Measurements from ENCODE around the gene RPS6KA2.

RPS6KA2 gene

DNA sequence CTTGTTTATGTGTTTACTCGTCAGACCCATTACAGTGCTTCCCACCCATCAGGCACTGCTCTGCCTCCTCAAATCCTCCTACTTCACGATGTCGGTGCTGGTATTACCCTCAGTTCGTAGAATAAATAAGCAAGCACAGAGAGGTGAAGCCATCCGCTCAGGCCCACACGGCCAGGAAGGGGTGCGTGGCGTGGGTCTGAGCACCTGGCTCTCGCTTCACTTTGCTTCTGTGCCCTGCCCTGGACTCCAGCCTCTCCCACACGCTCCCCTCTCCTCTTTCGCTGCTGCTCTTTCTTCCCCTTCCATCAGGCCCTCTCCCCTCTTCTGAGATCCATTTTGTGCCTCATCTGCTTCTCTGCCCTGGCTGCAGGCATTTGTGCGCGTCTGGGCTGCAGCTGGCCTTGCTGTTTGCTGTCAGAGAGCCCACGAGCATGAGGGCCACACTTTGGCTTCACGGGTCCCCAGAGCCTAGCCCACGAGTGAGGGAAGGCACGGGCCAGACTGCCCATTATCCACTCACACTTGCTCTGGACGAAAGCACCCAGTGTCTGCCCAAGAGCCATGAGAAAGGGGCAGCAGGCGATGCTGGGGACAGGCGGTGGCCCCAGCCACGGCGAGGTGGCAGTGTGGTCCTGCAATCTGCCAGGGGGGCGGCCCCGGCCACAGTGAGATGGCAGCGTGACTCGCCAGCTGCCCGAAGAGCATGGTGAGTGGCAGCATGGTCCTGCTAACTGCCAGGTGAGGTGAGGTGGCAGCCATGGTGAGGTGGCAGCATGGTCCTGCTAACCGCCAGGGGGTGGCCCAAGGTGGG lies 148.1 kb downstream of the RPS6KA2 start:
- Histone ChIP-seq H3K27me3 (ENCODE audit: control insufficient read depth in 1 of 2, insufficient read depth in 2 of 2, low read length in 2 of 2) (no peaks in the 10 kb centered on the region), H3K9ac (ENCODE audit: low read depth in 1 of 2, low read length in 2 of 2) (no peak overlapping the region), H3K36me3 (ENCODE audit: control insufficient read depth in 1 of 2, insufficient read depth in 2 of 2, low read length in 2 of 2) (no peaks in the 10 kb centered on the region), H3K4me1 (ENCODE audit: control insufficient read depth in 1 of 2, insufficient read depth in 2 of 2, low read length in 2 of 2) (no peaks in the 10 kb centered on the region), H3K9me3 (ENCODE audit: control insufficient read depth in 1 of 2, low read length in 2 of 2) (no peaks in the 10 kb centered on the region), H3K4me3 (ENCODE audit: low read depth in 1 of 2, low read length in 2 of 2) (no peak overlapping the region), H3K27ac (ENCODE audit: low read depth, low read length) (no peak overlapping the region)

DNA sequence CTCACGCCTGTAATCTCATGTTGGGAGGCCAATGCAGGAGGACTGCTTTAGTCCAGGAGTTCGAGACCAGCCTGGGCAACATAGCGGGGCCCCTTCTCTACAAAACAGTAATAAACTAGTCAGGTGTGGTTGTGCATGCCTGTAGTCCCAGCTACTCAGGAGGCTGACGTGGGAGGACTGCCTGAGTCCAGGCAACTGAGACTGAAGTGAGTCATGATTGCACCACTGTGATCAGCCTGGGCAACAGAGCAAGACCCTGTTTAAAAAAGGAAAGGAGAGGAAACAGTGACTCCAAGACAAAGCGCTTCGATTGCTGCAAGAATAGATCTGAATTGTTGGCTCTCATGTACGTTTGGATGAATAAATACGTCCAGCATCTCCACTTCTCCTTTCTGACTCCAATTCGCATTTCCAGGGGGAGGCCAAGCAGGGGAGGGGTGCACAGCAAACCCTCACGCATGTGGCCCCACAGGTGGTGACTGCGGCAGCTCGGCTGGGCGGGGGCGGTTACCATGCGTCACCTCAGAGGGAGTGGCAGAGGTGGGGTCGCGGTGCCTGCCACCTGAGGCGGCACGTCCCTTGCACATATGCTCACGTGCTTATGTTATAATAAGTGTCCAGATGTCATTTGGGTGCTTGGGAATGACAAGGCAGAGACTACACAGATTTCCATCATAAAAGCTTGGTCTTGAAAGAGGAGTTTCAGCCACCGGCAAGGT lies 149.2 kb downstream of the RPS6KA2 start:
- Histone ChIP-seq H3K36me3 (ENCODE audit: control insufficient read depth in 1 of 2, insufficient read depth in 2 of 2, low read length in 2 of 2) (no peaks in the 10 kb centered on the region), H3K9ac (ENCODE audit: low read depth in 1 of 2, low read length in 2 of 2) (no peak overlapping the region), H3K4me3 (ENCODE audit: low read depth in 1 of 2, low read length in 2 of 2) (no peak overlapping the region), H3K27me3 (ENCODE audit: control insufficient read depth in 1 of 2, insufficient read depth in 2 of 2, low read length in 2 of 2) (no peaks in the 10 kb centered on the region), H3K9me3 (ENCODE audit: control insufficient read depth in 1 of 2, low read length in 2 of 2) (no peaks in the 10 kb centered on the region), H3K27ac (ENCODE audit: low read depth, low read length) (no peak overlapping the region), H3K4me1 (ENCODE audit: control insufficient read depth in 1 of 2, insufficient read depth in 2 of 2, low read length in 2 of 2) (no peaks in the 10 kb centered on the region)

DNA sequence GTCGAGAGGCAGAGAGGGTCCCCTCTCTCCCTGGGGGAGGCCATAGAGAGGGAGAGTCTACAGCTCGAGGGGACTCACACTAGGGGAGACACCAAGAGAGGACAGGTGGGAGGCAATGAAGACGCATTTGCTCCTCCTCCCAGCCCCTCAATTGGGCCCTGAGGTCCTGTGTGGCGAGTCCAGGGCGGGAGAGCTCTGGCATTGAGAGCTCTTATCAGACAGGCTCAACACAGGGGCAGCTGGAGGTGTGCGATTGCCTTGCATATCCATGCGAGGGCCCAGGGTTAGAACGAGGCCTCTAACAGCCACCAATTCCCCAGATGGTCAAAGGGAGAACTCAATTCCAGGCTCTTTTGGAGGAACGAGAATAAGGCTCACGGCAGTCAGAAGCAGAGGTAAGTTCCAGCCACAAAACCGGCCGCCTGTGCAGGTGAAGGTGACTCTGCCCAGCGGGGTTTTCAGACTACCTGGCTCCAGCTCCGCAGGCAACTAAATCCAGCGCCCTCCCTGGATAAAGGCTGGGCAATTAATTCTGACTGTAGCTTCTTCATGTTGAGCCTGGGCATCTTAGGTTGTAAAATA lies 150.3 kb downstream of the RPS6KA2 start:
- no peak overlapping the region for H3K9ac ChIP-seq (ENCODE audit: low read depth in 1 of 2, low read length in 2 of 2)
- no peaks in the 10 kb centered on the region for H3K4me1 ChIP-seq (ENCODE audit: control insufficient read depth in 1 of 2, insufficient read depth in 2 of 2, low read length in 2 of 2)
- H3K4me3 ChIP-seq (ENCODE audit: low read depth in 1 of 2, low read length in 2 of 2), result no peak overlapping the region
- no peak overlapping the region for H3K27ac ChIP-seq (ENCODE audit: low read depth, low read length)
- H3K27me3 ChIP-seq (ENCODE audit: control insufficient read depth in 1 of 2, insufficient read depth in 2 of 2, low read length in 2 of 2), result no peaks in the 10 kb centered on the region
- no peaks in the 10 kb centered on the region for H3K36me3 ChIP-seq (ENCODE audit: control insufficient read depth in 1 of 2, insufficient read depth in 2 of 2, low read length in 2 of 2)
- no peaks in the 10 kb centered on the region for H3K9me3 ChIP-seq (ENCODE audit: control insufficient read depth in 1 of 2, low read length in 2 of 2)

DNA sequence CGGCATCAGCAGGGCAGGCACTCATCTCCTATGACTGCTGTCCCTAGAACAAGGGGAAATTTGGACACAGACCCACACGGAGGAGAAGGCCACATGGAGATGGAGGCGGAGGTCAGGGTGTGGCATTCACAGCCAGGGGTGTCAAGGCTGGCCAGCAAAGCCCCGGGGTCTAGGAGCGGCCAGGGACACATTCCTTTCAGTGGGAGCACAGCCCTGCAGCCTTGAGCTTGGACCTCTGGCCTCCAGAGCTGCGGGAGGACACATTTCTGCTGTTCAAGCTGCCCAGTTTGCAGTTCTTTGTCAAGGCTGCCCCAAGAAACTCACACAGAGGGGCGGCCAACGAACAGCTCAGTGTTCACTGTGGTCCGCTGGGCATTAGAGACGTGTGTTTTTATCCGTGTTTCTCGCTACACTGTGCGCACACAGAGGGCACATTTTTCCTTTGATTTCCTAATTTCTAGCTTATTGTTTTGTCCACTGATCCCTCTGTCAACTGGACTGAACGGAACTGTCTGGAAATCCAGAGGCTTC lies 150.9 kb downstream of the RPS6KA2 start:
- H3K36me3 ChIP-seq (ENCODE audit: control insufficient read depth in 1 of 2, insufficient read depth in 2 of 2, low read length in 2 of 2), result no peaks in the 10 kb centered on the region
- no peak overlapping the region for H3K27ac ChIP-seq (ENCODE audit: low read depth, low read length)

DNA sequence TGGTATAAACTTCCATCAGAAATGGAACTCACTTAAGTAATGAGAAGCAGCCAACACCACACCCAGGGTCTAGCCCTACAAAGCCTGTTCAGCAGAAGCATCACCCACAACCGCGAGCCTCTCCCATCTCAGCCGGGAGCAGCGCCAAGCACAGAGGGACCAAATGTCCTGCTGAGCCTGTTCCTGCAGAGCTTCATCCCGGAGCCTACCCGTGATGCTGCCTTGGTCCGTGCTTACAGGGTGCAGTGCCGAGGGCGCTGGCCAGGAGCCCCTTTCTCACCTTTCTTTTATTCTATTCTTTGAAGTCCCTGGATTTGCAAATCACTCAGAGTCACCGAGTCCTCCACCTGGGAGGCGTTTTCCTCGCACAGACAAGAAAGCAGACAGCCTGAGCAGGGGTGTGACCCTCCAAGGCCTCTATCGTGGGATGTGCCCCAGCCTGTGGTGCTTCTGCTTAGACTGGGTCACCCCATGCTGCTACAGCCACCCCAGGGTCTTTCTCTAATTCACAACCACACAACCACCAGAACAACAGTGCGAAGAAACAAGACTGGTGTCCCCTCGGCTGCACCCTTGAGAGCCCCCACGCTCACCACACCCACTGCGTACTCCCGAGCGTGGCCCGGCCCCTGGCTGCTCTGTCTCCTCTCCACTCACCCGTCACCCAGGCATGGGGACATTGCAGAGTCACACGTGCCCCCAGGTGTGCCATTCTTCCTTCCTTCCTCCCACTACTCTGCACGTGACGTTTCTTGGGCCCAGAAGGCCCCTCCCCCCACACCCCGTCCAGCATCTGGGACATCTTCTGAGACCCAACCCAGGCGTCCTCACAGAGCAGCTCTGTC lies 152.1 kb downstream of the RPS6KA2 start:
- no peaks in the 10 kb centered on the region for H3K9me3 ChIP-seq (ENCODE audit: control insufficient read depth in 1 of 2, low read length in 2 of 2)
- H3K27ac ChIP-seq (ENCODE audit: low read depth, low read length), result no peak overlapping the region
- H3K27me3 ChIP-seq (ENCODE audit: control insufficient read depth in 1 of 2, insufficient read depth in 2 of 2, low read length in 2 of 2), result no peaks in the 10 kb centered on the region
- no peaks in the 10 kb centered on the region for H3K4me1 ChIP-seq (ENCODE audit: control insufficient read depth in 1 of 2, insufficient read depth in 2 of 2, low read length in 2 of 2)
- no peaks in the 10 kb centered on the region for H3K36me3 ChIP-seq (ENCODE audit: control insufficient read depth in 1 of 2, insufficient read depth in 2 of 2, low read length in 2 of 2)
- H3K9ac ChIP-seq (ENCODE audit: low read depth in 1 of 2, low read length in 2 of 2), result no peak overlapping the region
- no peak overlapping the region for H3K4me3 ChIP-seq (ENCODE audit: low read depth in 1 of 2, low read length in 2 of 2)

More for the DNA sequence above, 150.9 kb downstream of the RPS6KA2 start:
- no peak overlapping the region for H3K9ac ChIP-seq (ENCODE audit: low read depth in 1 of 2, low read length in 2 of 2)
- H3K4me3 ChIP-seq (ENCODE audit: low read depth in 1 of 2, low read length in 2 of 2), result no peak overlapping the region
- no peaks in the 10 kb centered on the region for H3K27me3 ChIP-seq (ENCODE audit: control insufficient read depth in 1 of 2, insufficient read depth in 2 of 2, low read length in 2 of 2)
- no peaks in the 10 kb centered on the region for H3K9me3 ChIP-seq (ENCODE audit: control insufficient read depth in 1 of 2, low read length in 2 of 2)
- H3K4me1 ChIP-seq (ENCODE audit: control insufficient read depth in 1 of 2, insufficient read depth in 2 of 2, low read length in 2 of 2), result no peaks in the 10 kb centered on the region

DNA sequence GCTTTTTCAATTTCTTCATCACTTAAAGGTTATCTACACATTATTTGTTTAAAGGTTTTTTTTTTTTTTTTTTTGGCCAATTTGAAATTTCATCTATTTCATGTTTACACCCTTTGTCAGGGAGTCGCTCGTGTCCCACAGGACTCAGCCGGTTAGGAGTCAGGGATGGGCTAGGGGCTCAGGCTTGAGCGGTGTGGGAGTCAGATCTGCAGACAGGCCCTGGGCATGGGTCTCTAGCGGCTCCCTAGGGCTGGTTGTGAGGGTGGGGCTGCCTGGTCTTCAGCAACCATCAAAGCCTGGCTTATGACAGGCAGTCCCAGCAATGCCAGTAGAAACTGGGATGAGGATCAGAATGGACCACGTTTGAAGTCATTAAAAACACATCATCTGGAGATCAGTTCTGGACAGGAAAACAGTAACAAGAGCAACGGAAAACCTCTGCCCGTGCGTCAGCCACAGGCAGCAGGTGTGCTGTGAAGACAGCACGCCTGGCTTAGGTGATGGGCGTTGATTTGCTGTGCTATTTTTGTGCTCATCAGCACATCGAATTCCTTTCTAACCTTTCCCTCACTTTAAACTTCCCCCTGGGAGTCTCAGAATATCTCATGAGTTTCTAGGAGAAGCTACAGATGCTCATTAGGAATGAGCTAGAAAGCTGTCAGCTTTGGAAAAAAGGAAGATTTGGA lies 153.0 kb downstream of the RPS6KA2 start:
- Histone ChIP-seq H3K9ac (ENCODE audit: low read depth in 1 of 2, low read length in 2 of 2) (no peak overlapping the region), H3K27me3 (ENCODE audit: control insufficient read depth in 1 of 2, insufficient read depth in 2 of 2, low read length in 2 of 2) (no peaks in the 10 kb centered on the region), H3K4me1 (ENCODE audit: control insufficient read depth in 1 of 2, insufficient read depth in 2 of 2, low read length in 2 of 2) (no peaks in the 10 kb centered on the region), H3K27ac (ENCODE audit: low read depth, low read length) (no peak overlapping the region), H3K36me3 (ENCODE audit: control insufficient read depth in 1 of 2, insufficient read depth in 2 of 2, low read length in 2 of 2) (peaks cover 0 to 3% of the 10 kb centered on the region in 2 donors), H3K9me3 (ENCODE audit: control insufficient read depth in 1 of 2, low read length in 2 of 2) (no peaks in the 10 kb centered on the region), H3K4me3 (ENCODE audit: low read depth in 1 of 2, low read length in 2 of 2) (no peak overlapping the region)

DNA sequence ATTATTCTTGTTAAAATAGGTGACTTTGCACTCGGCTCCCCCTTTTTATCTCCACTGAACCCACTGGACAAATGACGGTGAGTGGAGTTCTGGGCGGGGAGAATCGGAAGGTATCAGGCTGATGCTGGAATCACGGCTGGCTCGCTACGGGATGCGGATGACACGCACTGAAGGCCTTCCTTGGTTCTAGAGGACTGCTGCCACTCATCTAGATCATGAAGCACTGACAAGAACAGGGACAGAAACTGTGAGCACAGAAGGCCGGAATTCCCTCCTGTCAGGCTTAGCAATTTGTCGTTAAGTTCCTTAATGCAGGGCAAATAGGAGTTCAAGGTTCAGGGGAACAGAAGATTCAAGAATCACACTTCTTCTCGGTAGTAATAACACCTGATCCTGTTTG lies 154.4 kb downstream of the RPS6KA2 start:
- H3K27me3 ChIP-seq (ENCODE audit: control insufficient read depth in 1 of 2, insufficient read depth in 2 of 2, low read length in 2 of 2), result no peaks in the 10 kb centered on the region
- H3K9ac ChIP-seq (ENCODE audit: low read depth in 1 of 2, low read length in 2 of 2), result no peak overlapping the region
- H3K27ac ChIP-seq (ENCODE audit: low read depth, low read length), result no peak overlapping the region
- H3K9me3 ChIP-seq (ENCODE audit: control insufficient read depth in 1 of 2, low read length in 2 of 2), result no peaks in the 10 kb centered on the region
- H3K4me3 ChIP-seq (ENCODE audit: low read depth in 1 of 2, low read length in 2 of 2), result no peak overlapping the region
- peaks cover 0 to 5% of the 10 kb centered on the region in 2 donors for H3K36me3 ChIP-seq (ENCODE audit: control insufficient read depth in 1 of 2, insufficient read depth in 2 of 2, low read length in 2 of 2)
- H3K4me1 ChIP-seq (ENCODE audit: control insufficient read depth in 1 of 2, insufficient read depth in 2 of 2, low read length in 2 of 2), result no peaks in the 10 kb centered on the region

DNA sequence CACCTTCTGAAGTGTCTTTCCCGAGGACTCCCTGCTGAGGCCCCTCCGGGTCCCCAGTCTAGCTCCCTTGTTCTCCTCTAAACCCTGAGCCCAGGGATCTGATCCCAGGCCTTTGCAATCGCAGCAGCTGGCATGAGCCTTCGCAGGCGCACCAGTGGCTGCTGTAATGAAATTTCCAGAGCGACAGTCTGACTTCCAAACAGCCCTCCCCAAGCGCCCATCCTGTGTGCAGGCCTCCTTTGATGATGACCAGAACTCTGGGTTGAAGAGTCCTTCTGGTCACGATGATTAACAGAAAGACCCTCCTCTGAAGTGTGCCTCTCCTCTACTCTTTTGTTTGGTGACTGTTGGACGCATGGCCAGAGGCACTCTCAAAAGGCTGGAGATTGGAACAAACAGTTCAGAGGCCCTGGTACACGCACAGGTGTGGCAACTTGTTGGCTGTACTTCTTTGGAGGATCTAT lies 155.2 kb downstream of the RPS6KA2 start:
- no peaks in the 10 kb centered on the region for H3K4me1 ChIP-seq (ENCODE audit: control insufficient read depth in 1 of 2, insufficient read depth in 2 of 2, low read length in 2 of 2)
- no peak overlapping the region for H3K27ac ChIP-seq (ENCODE audit: low read depth, low read length)
- peaks cover 0 to 7% of the 10 kb centered on the region in 2 donors for H3K36me3 ChIP-seq (ENCODE audit: control insufficient read depth in 1 of 2, insufficient read depth in 2 of 2, low read length in 2 of 2)
- H3K4me3 ChIP-seq (ENCODE audit: low read depth in 1 of 2, low read length in 2 of 2), result no peak overlapping the region
- H3K27me3 ChIP-seq (ENCODE audit: control insufficient read depth in 1 of 2, insufficient read depth in 2 of 2, low read length in 2 of 2), result no peaks in the 10 kb centered on the region
- H3K9me3 ChIP-seq (ENCODE audit: control insufficient read depth in 1 of 2, low read length in 2 of 2), result no peaks in the 10 kb centered on the region
- H3K9ac ChIP-seq (ENCODE audit: low read depth in 1 of 2, low read length in 2 of 2), result no peak overlapping the region

DNA sequence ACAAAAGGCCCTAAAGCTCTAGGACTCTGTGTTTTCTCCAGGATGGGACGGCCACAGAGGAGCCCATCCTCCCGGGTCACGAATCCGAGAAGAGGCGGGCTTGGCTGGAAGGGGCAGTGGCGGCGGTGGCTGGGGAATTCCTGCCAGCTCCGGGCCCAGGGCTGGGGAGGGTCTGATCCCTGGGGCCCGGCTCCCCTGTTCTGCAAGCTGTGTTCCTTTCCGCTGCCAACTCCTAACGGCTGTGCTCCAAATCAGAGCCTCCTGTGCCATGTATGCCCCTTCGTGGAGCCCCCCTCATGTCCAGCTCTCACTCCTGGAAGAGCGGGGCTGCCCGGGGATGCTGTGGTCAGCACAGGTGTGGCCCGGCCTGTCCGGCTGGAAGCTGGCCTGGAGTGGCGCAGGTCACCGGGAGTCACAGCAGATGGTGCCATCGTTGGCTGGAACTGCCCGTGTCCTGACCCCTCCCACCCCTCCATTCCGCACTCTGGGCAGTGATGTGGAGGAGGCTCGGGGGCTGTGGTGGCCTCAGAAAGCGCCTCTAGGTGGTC lies 156.1 kb downstream of the RPS6KA2 start:
- Histone ChIP-seq H3K9ac (ENCODE audit: low read depth in 1 of 2, low read length in 2 of 2) (no peak overlapping the region), H3K9me3 (ENCODE audit: control insufficient read depth in 1 of 2, low read length in 2 of 2) (no peaks in the 10 kb centered on the region), H3K36me3 (ENCODE audit: control insufficient read depth in 1 of 2, insufficient read depth in 2 of 2, low read length in 2 of 2) (peaks cover 0 to 7% of the 10 kb centered on the region in 2 donors), H3K4me1 (ENCODE audit: control insufficient read depth in 1 of 2, insufficient read depth in 2 of 2, low read length in 2 of 2) (no peaks in the 10 kb centered on the region), H3K27me3 (ENCODE audit: control insufficient read depth in 1 of 2, insufficient read depth in 2 of 2, low read length in 2 of 2) (no peaks in the 10 kb centered on the region), H3K4me3 (ENCODE audit: low read depth in 1 of 2, low read length in 2 of 2) (no peak overlapping the region), H3K27ac (ENCODE audit: low read depth, low read length) (no peak overlapping the region)
